Omental fat pad (tissue), 4 donors: ENCODE measurements around the gene KRT84. TPM values are rescaled to one million over a fixed set of nuclear protein-coding genes. Genes with fewer than 3 reads are reported as not detected.

Experiments
- ATAC-seq: fragments of 150-250 bp; one replicate; pipeline ENCODE4 v1.9.1; 2016; ENCODE audit warnings: mild to moderate bottlenecking, moderate library complexity; ENCODE audit not compliant: low FRiP score
- DNase-seq: peaks from one replicate; pipeline ENCODE4 v3.0.0-alpha.2; 2019; ENCODE audit warnings: low spot score
- total RNA-seq, 4 donors: library from RNA; depleted of rRNA; stranded (reverse); fragments of >200 nt; gene quantifications; one replicate each; pipeline ENCODE4 v1.1.0, GENCODE V29; 2016
- TF ChIP-seq, protein P1 (sequence below), 3 donors: fragments of 450-650 bp; IDR thresholded peaks; one replicate each; pipeline ENCODE4 v1.5.1; 2016 to 2017; ENCODE audit warnings: antibody characterized with exemption in 3 of 3, mild to moderate bottlenecking in 3 of 3, moderate library complexity in 2 of 3

Gene KRT84, protein sequence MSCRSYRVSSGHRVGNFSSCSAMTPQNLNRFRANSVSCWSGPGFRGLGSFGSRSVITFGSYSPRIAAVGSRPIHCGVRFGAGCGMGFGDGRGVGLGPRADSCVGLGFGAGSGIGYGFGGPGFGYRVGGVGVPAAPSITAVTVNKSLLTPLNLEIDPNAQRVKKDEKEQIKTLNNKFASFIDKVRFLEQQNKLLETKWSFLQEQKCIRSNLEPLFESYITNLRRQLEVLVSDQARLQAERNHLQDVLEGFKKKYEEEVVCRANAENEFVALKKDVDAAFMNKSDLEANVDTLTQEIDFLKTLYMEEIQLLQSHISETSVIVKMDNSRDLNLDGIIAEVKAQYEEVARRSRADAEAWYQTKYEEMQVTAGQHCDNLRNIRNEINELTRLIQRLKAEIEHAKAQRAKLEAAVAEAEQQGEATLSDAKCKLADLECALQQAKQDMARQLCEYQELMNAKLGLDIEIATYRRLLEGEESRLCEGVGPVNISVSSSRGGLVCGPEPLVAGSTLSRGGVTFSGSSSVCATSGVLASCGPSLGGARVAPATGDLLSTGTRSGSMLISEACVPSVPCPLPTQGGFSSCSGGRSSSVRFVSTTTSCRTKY
- total RNA-seq = not detected

DNA sequence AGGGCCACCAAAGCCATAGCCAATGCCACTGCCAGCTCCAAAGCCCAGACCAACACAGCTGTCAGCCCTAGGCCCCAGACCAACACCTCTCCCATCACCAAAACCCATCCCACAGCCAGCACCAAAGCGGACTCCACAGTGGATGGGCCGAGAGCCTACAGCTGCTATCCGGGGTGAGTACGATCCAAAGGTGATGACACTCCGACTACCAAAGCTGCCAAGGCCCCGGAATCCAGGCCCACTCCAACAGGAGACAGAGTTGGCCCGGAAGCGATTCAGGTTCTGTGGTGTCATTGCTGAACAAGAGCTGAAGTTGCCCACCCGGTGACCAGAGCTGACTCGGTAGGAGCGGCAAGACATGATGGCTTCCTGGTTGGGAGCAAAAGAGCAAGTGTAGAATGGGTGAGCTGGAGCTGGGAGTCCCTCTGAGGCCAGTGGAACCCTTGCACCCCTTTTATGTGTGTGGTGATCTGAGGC lies at the start of gene KRT84:
KRT84 (minus strand) TSS at position 427 of the 477 bp plus-strand sequence; CDS start at position 360, 67 bp downstream.
- no peak for DNase-seq
- ATAC-seq = no peak
- TF ChIP-seq, protein P1, sequence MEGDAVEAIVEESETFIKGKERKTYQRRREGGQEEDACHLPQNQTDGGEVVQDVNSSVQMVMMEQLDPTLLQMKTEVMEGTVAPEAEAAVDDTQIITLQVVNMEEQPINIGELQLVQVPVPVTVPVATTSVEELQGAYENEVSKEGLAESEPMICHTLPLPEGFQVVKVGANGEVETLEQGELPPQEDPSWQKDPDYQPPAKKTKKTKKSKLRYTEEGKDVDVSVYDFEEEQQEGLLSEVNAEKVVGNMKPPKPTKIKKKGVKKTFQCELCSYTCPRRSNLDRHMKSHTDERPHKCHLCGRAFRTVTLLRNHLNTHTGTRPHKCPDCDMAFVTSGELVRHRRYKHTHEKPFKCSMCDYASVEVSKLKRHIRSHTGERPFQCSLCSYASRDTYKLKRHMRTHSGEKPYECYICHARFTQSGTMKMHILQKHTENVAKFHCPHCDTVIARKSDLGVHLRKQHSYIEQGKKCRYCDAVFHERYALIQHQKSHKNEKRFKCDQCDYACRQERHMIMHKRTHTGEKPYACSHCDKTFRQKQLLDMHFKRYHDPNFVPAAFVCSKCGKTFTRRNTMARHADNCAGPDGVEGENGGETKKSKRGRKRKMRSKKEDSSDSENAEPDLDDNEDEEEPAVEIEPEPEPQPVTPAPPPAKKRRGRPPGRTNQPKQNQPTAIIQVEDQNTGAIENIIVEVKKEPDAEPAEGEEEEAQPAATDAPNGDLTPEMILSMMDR (IDR thresholded peaks at IDR 0.05) = no peak

DNA sequence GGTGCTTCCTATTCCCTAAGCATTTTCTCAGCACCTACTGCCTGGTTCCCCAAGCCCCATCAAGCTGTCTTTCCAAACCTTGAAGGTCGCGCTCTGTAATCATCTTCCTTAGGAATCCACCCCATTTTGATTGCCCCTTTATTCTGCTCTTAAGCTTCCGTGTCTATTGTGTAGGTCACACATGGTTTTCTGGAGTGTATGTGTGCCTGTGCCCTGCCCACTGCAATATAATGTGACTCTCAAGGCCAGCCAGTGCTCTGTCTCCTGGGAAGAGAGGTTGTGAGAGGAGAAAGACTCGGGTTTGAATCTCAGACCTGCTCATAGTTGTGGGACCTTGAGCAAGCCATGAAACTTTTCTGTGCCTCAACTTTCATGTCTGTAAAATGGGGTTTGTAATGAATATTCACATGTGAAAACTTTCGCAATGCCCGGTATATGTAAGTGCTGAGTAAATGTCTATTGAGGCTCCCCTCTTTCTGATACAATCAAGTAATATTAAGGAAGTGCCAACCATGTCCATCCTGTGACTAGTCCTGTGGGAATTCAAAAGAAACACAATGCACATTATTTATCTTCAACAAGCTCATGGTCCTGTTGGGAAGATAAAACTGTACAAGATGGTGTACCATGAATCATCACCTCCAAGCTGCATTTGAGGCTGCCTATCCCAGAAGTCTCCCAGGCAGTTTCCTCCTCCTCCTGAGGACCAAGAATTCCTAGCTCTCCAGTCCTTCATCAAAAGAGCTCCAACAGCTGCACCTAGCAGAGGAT lies 49.5 kb upstream of the KRT84 start:
- no peak for ATAC-seq
- TF ChIP-seq, protein P1 (IDR thresholded peaks at IDR 0.05) = no peak
- DNase-seq = no peak

DNA sequence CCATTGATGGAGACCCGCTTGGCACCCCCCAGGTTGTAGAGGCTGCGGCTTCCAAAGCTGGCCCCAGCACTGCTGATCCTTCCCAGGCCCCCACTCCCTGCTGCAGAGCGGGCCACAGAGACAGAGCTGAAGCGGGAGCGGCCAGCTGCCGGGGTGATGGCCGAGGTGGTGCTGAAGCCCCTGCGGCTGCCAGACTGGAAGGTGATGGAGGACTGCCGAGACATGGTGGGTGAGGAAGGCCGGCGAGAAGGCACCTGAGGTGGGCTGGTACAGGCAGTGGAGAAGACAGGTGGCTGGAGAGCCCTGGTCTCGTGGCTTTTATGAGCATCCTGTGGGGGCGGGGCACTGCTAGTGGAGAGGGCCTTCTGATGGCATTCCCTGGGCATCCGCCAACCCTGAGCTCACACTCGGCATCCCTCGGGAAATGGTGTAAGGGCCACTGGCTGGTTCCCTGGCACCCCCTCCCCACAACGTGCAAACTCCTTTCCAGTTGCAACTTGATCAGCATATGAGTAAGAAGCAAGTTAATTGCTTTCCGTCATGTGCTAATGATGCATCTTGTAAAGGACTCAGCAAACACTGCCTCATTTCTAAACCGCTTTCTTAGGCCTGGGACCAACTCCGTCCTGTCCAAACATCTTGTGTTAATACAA lies 48.8 kb upstream of the KRT84 start, which contains the start of gene KRT75:
KRT75 (minus strand) TSS at position 291 of the 653 bp plus-strand sequence; CDS start at position 224, 67 bp downstream.
- ATAC-seq (no peak), DNase-seq (no peak)
- TF ChIP-seq, protein P1 (IDR thresholded peaks at IDR 0.05) = no peak

DNA sequence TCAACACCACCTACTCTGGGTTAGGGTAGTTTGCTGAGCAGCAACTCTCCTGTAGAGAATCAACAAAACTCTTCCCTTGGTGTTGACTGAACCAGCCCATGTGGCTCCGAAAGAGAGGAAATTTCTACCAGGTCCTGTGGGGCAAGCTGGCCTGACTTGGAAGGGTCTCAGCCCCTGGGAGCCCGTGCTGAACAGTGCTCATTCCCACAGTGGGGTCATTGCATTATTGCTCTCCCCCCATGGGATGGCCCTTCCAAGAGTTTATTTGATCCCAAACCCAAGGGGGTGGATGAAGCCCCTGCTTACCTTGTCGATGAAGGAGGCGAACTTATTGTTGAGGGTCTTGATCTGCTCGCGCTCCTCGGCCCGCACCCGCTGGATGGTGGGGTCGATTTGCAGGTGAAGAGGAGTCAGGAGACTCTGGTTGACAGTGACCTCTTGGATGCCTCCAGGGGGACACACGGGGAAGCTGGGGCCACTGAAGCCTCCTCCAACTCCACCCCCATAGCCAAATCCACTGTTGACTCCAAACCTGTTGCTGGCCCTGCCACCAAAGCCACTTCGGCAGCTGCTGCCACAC lies 48.1 kb upstream of the KRT84 start:
- ATAC-seq (no peak), DNase-seq (no peak)
- TF ChIP-seq, protein P1 (IDR thresholded peaks at IDR 0.05) = no peak

DNA sequence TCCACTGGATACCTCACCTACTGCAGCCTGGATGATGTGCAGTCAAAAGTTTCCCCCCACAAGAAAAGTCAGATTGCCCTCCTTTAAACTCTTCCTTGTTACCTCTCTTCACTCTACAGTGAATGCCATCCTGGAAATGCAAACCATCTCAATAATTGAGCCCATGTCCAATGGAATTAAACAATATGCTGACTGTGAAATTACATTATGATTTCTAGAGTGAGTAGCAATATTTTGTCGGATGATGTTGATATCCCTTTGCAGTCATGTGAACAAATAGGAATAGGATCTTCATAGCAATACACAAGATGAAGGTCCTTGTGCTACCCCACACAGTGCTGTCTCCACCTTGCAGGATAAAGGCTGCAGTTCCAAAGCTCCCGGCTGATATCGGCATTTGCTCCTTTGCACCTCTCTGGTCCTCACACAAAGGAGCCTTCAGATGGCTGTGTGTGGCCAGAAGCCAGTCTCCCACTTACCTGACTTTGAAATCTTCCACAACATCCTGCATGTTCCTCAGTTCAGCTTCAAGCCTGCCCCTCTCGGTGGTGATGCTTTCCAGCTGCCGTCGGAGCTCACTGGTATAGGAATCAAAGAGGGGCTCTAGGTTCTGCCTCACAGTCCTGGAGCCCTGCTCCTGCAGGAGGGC lies 47.2 kb upstream of the KRT84 start:
- no peak for ATAC-seq
- TF ChIP-seq, protein P1 (IDR thresholded peaks at IDR 0.05) = no peak
- DNase-seq = no peak

DNA sequence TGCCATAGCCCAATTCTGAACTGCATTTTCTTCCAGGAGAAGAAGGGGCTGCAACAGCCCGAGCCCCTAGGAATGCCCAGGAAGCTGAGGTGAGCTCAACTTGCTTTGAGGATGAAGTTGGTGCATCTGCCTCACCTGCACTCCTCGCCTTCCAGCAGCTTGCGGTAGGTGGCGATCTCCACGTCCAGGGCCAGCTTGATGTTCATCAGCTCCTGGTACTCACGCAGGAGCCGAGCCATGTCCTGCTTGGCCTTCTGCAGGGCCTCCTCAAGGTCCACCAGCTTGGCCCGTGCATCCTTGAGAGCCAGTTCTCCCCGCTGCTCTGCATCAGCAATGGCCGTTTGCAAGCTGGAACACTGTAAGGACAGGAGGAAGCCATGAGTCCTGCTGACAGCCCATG lies 42.7 kb upstream of the KRT84 start:
- no peak for ATAC-seq
- DNase-seq = no peak
- TF ChIP-seq, protein P1 (IDR thresholded peaks at IDR 0.05) = no peak
